ENCODE data around the gene WWTR1. TPM values are rescaled to one million over a fixed set of nuclear protein-coding genes. Genes with fewer than 3 reads are reported as not detected.

Gene WWTR1
- total RNA-seq = 124 and 142 TPM in 2 replicates

DNA sequence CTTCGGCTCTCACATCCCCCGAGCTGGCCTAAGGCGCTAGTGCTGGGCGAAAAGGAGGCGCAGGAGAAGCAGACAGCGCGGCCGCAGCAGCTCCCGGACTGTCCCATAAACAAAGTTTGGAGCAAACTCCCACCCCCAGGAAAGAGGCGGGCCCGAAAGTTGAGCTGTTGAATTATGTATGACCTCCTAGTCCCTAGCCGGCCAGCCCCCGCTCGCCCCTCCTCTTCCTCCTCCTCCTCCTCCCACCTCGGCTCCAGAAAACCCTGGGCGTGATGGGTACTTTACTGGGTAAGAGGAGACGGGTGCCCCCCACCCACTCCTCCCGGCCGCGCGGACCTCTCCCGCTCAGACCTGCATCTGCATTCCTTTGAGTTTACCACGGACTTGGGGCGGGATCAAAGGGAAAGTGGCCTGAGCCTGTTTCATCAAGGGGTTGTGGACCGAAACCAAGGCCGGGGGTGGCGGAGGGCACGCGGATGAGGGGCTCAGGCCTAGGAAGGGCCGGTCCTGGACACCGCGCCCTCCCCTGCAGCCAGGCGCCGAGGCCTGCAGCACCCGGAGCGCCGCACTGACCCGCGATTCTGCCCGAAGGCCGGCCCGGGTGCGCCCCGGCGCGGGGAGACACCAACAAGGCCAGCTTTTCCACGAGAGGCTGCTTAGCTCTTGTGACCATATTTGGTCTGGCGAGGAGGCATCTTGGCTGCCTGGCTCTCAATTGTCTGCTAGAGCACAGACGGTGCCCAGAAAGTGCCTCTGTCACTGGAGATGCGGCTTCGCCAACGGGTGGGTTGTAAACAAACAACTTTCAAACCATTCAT lies at the start of gene WWTR1:
WWTR1 (minus strand) TSS at position 100 of the 818 bp plus-strand sequence. CDS start 719 bp downstream, outside the sequence.
- peak; percentile 95 to 96 for DNase-seq (ENCODE audit: low read depth in 2 of 2)

DNA sequence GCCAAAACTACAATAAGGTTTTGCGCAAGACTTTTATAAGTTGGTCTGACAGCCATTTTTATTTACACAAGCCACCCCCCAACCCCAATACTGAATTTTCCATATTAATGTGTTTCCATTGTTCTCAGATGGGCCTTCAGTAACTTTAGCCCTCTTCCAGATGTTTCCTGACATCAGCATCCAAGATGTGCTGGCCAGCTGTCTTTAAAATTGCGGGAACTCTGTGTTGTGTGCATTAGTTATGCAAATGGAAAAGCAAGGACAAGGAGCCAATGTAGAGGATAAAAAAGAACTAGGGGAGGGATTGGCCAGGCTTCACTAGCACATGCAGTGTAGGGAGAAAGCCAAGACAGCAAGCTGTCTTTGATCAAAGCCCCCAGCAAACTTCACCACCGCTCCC lies 49.1 kb upstream of the WWTR1 start:
- DNase-seq (ENCODE audit: low read depth in 2 of 2) = peak; percentile 14 to 40

DNA sequence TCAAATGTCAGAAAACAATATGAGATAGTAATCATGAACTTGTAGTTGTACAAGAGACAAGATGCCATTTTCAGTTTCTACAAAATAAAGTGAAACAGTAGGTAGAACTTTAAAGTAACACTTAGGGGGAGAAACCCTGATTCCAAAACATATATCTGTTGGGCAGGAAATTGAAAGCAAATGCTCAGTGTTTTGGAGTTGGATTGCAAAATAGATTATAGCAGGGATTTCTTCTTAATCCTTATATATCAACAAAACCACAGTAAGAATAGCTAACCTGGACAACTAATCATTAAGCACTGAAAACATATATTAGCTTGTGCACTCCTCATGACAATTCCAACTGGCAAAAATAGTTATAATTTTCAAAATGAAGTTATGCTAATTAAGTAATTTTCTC lies 47.6 kb upstream of the WWTR1 start:
- DNase-seq (ENCODE audit: low read depth in 2 of 2) = no peak

DNA sequence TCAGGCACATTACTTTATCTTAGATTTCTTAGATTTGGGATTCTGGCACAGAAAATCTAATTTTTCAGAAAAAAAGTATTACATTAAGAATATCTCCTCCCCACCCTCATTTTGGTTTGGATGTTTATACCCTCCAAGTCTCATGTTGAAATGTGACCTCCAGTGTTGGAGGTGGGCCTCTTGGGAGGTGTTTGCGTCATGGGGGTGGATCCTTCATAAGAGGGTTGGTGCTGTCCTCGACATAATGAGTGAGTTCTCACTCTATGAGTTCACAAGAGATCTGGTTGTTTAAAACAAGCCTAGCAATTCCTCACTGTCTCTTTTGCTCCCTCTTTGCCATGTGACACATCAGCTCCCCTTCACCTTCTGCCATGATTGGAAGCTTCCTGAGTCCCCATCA lies 45.6 kb upstream of the WWTR1 start:
- DNase-seq (ENCODE audit: low read depth in 2 of 2) = no peak

DNA sequence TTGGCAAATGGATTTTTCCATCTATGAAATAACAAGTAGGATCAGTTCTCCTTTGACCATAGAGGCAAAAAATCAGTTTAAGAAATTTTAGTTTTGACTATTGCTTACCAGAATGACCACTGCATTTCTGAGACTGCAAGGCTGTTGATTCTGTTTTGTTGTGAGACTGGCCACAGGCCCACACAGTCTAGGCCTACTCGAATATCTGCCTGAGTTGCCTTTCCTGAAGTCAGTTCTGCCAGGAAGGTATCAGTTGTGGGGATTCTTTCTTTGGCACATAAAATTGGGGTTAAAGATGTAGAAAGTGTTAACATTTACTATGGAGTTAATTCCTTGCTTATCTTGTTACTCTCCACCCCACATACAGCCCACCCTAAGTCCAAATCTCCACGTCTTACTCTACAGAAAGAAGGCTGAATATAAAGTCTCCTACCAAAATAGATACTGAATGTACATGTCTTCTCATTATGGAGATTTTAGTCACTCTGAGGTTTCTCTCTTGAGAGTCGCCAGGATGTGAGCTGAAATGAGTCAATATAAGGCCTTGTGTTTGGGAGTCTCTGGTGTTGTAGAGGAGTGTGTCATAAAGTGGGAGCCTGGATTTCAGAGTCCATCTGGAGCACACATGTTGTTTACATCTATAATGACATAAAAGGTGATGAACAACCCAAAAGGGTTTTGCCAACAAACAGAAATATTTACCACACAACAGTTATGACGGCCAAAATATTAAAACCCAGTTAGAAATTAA lies 45.0 kb upstream of the WWTR1 start:
- DNase-seq (ENCODE audit: low read depth in 2 of 2) = peak in 1 of 2 donors; percentile 90

DNA sequence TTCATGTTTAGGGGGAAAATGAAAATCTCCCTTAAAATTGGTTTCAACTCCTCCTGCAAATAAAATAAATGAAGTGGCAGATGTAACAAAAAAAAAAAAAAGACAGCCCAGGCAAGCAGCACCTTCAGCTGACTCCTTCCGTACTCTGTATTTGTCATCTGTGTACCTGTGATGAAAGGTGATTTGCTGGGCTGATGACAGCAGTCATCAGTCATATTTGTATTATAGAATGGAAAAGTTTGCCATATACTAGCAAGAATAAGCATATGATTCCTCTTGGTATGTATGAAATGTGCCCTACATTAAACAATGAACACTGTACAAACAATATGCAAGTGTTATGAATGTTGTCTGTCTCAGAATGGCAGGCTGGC lies 44.1 kb upstream of the WWTR1 start:
- DNase-seq (ENCODE audit: low read depth in 2 of 2) = no peak

DNA sequence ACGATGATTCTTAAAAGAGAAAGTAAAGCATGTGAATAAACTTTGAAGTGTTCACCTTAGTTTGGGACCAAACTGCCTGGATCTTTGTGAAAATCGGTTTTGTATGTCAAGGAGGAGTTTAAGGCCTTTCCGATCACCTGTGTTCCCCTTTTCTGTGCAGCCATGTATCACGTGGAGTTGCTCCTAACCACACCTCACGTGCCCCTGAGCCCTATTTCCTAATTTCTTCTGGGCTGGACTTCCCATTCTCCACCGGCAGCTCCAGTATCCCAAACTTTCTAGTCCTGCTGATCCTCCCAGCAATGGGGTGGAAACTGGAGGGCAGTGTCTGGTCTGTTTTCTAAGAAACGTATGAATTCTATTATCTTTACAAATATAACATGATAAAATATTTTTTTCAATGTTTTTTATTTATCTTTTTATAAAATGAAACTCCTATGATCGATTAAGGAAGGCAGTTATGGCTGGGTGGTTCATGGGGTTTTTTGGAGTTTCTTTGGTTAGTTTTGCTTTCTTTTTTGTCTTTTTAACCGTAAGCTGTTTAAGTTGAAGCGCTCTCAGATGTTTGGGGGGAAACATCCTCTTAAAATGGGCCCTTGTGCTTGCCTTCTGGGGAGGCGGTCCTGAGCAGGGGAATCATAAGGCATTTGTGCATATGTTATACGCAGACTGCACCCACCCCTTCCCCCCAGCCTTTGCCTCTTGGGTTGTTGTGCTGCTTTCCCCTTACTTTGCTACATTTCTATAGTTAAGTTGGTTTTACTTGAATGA lies 43.6 kb upstream of the WWTR1 start:
- no peak for DNase-seq (ENCODE audit: low read depth in 2 of 2)

DNA sequence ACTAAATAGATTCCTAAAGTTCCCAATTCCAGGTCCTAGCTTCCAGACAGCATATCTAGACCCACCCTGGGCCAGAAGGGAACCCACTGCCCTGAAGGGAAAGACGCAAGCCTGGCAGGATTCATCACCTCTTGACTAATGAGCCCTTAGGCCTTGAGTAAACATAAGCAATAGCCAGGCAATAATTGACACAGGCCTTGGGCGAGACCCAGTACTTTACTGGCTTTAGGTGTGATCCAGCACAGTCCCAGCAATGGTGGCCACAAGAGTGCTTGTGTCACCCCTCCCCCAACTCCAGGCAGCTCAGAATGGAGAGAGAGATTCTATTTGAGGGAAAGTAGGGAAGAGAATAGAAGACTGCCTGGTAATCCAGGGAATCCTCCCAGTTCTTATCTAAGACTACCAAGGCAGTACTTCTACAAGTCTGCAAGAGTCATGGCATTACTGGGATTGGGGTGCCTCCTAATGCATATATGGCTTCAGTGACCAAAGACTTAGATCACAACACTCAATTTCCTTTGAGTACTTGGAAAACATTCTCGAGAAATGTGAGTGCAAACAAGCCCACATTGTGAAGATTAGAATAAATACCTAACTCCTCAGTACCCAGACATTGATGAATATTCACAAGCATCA lies 30.4 kb upstream of the WWTR1 start:
- DNase-seq (ENCODE audit: low read depth in 2 of 2) = no peak

DNA sequence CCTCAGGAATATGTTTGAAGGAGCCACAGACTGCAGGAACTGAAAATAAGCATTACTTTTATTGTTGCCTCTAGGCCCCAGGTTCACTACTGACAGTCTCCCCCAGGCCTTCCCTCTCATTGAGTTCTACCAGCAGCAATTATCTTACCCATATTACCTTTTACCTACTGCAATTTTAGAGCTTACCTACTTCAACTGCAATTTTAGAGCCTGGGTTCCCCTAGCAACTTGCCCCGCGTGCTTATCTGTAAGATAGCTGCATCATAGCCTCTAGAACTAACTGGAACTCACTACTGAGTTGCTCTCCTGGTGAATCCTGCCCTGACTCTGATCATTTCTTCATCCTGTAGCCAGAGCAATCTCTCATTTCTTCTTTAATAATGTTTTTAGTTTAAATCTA lies 29.2 kb upstream of the WWTR1 start:
- DNase-seq (ENCODE audit: low read depth in 2 of 2) = no peak

DNA sequence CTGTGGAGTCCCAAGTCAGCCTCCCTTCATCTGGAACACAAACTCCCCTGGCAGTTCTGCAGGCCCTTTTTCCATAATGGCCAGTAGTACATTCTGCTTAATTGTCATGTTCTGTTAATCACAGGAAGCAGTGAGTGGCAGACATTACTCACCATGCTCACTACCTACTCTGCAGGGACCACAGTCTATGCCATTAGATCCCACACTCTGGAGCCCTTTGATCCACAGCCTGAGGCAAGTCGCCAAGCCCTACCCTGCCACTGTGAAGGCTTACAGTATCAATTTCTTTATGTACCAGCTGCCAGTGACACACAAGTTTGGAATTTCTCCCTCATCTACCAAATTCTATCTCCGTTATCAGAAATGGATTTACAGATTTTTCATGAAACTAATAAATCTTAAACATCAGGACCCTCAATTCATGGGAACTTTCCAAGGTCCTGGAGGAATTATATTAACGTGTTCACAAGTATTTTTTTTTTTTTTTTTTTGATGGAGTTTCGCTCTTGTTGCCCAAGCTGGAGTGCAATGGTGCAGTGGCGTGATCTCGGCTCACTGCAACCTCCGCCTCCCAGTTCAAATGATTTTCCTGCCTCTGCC lies 20.6 kb upstream of the WWTR1 start:
- peak; percentile 14 to 45 for DNase-seq (ENCODE audit: low read depth in 2 of 2)

DNA sequence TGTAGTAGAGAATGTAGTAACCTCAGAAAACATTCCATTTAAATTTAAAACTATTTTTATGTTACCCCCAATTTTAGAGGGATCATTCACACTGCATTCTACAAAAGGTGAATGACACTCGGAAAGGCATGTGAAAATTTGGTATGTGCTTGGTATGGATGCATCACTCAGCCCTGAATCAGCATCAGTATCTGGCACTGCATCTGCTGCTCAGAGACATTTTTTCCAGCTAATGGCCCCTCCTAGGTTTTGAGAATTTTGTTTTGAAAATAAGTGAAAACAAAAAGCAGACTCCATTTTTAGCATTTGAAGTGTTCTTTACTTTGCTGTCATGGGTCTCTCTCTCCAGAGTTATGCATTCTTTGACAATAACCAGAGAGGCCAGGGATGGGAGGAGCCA lies 15.6 kb upstream of the WWTR1 start:
- DNase-seq (ENCODE audit: low read depth in 2 of 2) = no peak

DNA sequence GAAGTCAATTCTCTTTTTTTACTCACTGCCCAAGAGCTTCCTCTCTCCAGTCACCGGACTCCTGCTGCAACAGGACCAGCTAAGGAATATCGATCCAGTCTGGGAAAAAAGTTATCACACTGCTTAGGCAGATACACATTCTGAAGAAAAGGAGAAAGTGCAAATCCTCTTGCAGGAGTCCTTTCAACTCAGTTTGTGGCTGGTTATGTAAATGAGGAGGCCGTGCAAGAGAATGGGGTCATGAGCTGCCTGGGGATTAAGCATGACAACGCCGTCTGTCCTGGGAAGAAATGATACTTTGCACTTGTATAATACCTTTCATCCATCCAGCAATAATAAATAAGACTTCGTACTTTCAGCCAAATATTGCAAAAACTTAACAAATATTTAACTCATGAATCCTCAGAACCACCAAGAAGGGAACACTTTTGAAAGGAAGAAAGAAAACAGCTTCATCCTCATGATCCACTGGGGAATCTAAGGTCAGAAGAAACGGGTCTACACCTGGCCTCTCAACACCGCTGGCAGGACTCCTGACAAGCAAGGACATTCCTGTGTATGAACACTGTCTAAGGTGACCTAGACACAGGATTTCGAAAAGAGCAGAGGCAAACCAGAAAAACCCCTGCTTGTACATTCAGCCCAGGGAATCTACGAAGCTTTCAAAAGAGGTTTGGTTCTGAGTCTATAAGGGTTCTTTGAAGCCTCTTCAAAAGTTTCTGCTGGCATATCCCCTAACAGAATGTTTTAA lies 13.1 kb upstream of the WWTR1 start:
- no peak for DNase-seq (ENCODE audit: low read depth in 2 of 2)

DNA sequence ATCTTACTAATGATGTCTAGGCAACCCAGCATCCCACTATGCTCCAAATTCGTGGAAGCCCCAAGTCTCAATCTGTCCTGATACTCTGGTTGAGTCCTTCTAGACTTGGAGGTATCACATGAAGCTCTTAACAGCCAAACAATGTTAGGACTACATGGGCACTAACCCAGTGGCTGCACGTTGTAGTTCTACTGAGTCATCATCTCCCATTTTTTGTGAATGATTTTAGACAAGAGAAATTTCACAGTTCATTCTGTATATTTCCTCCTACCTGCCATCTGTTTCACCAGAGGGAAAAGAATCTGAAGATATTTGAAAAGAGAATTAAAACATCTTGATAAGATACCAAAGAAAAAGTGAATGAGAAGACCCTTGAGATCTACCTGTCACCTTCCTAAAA lies 9.8 kb upstream of the WWTR1 start:
- DNase-seq (ENCODE audit: low read depth in 2 of 2) = no peak

DNA sequence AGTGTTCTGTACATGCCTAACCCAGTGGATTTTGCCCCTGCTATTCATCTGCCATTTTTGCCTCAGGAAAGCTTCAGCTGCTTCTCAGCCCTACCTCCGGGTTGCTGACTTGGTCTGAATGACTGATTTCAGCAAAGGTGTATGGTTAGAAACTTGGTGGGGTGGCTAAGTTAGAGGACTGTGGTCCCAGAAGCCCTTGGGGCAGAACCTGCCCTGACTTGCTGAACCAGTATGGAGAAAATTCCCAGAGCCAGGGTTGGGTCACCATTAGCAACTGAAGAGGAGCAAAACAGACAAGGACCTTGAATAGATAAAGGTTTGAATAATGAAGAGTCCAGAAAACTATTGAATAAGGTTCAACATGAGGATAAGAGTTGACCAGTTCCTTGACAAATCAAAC lies 6.1 kb upstream of the WWTR1 start:
- no peak for DNase-seq (ENCODE audit: low read depth in 2 of 2)

DNA sequence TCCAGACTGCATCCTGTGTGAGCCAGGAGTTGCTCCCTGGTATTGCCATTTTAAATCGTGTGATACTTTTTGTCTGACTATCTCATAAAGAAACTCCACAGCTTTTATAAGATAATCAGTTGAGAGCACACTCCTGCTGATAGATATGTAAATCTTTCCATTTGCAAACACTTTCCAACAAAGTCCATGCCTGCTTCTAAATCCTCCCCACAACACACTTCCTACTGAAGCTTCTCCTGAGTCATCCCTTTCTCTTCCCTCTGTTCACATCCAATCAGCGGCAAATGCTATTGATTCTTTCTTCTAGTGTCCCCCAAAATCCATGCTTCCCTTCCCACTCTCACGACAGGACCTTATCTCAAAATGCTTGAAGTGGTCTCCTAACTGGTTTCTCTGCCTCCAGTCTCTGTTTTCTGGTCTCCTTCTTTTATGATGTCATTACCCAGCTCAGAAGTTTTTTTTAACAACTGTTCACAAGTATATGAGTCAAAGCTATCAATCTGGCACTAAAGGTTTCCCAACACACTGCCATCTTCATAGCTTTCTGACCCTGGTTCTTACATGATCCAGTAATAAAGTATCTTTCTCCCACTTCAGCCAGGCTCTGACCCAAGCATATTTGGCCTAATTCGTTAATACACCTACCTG lies 4.5 kb upstream of the WWTR1 start:
- DNase-seq (ENCODE audit: low read depth in 2 of 2) = no peak

DNA sequence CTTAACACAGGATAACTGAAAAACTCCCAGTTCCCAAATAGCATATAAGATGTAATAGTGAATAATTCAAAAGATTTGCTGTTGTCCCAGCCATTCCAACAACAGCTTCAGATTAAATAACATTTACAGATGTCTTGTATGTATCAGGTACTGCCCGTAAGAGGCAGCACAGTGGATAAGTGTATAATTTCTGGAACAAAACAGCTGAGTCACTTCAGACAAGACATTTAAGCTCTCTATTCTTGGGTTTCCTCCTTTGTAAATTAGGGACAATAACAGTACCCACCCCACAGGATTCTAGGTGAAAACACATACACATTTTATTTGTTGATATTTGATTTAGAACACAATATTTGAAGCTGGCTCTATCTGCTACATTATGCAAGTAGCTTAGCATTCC lies 2.6 kb upstream of the WWTR1 start:
- DNase-seq (ENCODE audit: low read depth in 2 of 2) = no peak

DNA sequence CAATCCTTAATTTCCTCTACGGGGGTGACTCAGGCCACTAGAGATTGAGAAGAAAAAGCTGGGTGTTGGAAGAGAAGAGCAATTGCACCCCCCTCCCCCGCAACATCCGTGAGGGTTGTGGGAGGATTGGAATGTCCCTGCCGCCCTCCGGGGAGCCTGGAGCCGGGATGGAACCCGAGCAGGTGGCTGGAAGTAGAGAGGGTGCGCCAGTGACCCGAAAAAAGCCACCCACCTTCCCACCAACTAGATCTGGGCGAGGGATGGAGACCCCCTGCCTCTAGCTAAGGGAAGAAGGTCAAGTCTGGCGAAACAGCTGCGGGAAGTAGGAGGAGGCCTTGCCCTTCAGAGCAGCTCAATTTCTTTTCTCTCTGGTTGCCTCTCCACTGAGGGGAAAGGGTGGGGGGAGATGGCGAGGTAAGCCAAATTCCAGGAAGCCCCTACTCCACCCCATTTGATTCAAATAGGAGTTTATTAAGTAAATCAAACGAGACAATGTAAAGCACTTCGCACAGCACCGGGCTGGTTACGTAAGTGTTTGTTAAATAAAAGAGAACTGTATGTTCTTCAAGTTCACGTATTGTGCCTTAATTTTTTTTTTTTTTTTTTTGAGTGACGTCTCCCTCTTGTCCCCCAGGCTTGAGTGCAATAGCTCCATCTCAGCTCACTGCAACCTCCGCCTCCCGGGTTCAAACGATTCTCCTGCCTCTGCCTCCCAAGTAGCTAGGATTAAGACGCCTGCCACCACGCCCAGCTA lies 1.1 kb upstream of the WWTR1 start:
- DNase-seq (ENCODE audit: low read depth in 2 of 2) = peak in 1 of 2 donors; percentile 37

DNA sequence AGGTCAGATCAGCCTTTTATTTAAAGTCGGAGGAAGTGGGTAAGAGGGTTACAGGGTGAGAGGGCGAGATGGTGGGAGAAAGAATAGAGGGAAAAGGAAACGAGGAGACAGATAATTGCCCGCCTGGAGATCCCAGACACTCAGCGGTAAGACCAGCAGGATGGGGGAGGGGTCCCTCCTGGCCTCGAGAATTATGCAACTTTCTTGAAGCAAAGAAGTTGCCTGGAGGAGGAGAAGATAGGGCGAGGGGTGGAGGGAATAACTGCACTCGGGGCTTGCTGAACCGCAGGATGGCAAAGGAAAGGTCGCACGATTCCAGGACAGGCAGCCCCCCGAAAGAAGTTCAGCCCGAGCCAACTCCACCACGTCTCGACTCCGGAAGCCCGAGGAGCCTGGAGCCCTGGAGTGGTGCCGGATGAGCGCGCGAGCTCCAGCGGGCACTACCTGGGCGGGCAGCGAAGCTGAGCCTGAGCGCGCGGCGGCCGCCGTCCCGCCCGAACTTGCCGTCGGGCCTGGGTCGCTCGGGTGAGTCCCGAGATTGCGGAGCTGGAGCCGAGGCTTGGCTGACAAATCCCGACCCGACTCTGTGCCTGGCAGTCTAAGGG lies 402 bp downstream of the WWTR1 start:
- DNase-seq (ENCODE audit: low read depth in 2 of 2) = no peak

Data from lung microvascular endothelial cell (primary cell).